AG09319 (cell line): Measurements from ENCODE around the gene CORO6.
A peak's percentile ranks its signal among the peaks of the same experiment; 100 is the strongest.

Source experiments
- DNase-seq: peaks from one replicate; pipeline ENCODE4 v3.0.0-alpha.2; 2010; ENCODE audit warnings: low read depth; ENCODE audit errors: extremely low read depth
- TF ChIP-seq, protein P1 (sequence below): IDR thresholded peaks from 2 replicates; pipeline ENCODE4 v1.5.1; 2011; ENCODE audit warnings: low read depth, mild to moderate bottlenecking, inconsistent platforms, low read length, moderate library complexity

Gene CORO6

DNA sequence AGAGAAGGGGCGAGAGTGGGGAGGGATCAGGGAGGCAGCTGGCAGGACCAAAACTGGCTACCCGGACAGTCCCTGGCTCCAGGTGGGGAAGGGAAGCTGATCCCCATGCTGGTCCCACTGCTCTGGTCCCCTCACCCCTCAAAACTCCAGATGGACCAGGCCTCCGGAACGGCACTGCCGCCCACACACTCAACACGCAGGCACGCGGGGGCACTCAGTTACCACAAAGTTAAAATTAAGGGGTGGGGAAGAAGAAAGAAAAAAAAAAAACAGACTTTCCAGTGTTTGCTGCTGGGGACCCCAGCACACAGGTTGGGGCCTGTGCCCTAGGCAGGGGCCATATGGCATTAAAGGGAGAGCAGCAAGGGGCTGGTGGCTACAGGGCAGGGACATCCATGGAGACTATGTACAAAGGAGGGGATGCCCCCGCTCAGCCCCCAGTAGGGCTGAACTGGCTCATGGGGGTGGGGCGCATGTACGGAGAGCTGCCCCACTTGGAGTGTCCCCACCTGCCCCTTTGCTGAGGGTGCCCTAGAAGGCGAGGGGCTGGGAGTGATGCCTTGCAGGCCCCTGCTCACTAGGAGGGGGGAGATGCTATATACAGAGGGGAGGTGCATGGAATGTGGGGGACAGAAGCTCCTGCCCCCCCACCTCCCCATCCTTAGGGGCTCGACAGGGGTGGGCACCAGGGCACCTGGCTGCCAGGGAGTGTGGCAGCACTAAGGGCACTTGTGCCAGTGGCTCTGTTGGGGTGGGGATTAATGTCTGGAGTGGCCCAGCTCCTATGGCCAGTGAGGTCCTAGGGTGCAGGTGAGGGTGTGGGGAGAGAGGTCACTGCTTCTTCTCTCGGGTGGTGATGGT is 48.6 kb downstream of the CORO6 start:
- TF ChIP-seq, protein P1, sequence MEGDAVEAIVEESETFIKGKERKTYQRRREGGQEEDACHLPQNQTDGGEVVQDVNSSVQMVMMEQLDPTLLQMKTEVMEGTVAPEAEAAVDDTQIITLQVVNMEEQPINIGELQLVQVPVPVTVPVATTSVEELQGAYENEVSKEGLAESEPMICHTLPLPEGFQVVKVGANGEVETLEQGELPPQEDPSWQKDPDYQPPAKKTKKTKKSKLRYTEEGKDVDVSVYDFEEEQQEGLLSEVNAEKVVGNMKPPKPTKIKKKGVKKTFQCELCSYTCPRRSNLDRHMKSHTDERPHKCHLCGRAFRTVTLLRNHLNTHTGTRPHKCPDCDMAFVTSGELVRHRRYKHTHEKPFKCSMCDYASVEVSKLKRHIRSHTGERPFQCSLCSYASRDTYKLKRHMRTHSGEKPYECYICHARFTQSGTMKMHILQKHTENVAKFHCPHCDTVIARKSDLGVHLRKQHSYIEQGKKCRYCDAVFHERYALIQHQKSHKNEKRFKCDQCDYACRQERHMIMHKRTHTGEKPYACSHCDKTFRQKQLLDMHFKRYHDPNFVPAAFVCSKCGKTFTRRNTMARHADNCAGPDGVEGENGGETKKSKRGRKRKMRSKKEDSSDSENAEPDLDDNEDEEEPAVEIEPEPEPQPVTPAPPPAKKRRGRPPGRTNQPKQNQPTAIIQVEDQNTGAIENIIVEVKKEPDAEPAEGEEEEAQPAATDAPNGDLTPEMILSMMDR = no peak
- DNase-seq = no peak

- TF ChIP-seq, protein P1 = no peak
- no peak for DNase-seq
Observed at GRCh38 chr17:29573558-29573869, 49.2 kb downstream of the CORO6 start.

DNA sequence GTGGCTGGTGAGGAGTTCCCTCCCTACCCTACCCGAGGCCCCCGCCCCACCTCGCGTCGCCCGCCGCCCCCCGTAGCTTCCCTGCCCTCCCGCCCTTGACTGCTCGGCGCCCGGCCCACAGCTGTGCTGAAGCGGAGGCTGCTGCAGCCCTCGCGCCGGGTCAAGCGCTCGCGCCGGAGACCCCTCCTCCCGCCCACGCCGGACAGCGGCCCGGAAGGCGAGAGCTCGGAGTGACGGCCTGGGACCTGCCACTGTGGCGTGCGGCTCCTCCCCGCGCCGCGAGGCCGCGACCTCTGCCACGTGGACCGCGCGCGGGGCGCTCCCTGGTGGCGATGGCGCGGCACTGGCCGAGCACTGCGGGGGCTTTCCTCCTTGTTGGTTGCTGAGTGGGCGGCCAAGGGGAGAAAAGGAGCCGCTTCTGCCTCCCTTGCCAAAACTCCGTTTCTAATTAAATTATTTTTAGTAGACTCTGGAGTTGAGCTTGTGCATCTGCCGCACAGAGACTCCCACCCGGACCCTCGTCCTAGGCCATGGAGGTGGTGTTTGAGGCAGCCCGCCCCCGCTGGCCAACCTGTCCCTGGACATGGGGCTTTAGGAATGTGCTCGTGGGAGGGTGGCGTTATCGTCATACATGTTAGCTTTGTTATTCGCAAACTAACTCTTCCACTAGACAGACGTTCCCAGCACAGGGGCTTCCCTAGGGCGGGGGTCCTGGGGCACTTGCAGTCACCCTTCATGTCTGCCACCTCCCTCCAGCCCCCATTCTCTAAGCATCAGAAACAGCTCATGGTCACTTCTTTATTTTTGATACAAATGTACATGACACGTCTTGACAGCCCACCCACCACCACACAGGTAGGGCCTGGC is 49.8 kb downstream of the CORO6 start:
- no peak for DNase-seq
- TF ChIP-seq, protein P1 = peak; percentile 54

GRCh38 chr17:29571883-29572681 is 50.6 kb downstream of the CORO6 start:
- TF ChIP-seq, protein P1 = no peak; the same call in 1 of the 2 replicates
- no peak for DNase-seq

- no peak for DNase-seq
- TF ChIP-seq, protein P1 = no peak
Observed at GRCh38 chr17:29571486-29571882, 51.2 kb downstream of the CORO6 start.

DNA sequence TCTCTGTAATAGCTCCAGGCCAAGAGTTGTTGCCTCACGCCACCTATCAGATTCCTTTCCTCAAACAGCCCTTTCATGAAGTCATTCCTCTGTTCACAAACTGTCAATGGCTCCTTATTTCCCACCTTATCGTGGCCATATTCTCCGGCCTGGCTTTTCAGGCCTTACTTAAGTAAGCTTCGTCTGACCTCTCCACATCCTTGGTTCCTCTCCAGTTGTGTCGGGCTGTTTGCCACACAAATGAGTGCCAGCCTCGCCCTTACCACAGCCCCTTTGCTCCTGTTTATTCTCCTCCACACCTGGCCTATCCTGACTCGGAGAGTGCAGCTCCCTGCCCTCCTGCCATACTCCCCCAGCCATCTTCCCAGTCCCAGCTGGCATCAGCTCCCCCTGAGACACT is 52.2 kb downstream of the CORO6 start:
- no peak for DNase-seq
- TF ChIP-seq, protein P1 = no peak
